ENCODE results near the gene HTT. TPM values are rescaled to one million over a fixed set of nuclear protein-coding genes. Genes with fewer than 3 reads are reported as not detected.

HTT gene
- total RNA-seq, 4 donors from 2014 or later, result 37.6 to 78.7 (median 56.3) TPM

DNA sequence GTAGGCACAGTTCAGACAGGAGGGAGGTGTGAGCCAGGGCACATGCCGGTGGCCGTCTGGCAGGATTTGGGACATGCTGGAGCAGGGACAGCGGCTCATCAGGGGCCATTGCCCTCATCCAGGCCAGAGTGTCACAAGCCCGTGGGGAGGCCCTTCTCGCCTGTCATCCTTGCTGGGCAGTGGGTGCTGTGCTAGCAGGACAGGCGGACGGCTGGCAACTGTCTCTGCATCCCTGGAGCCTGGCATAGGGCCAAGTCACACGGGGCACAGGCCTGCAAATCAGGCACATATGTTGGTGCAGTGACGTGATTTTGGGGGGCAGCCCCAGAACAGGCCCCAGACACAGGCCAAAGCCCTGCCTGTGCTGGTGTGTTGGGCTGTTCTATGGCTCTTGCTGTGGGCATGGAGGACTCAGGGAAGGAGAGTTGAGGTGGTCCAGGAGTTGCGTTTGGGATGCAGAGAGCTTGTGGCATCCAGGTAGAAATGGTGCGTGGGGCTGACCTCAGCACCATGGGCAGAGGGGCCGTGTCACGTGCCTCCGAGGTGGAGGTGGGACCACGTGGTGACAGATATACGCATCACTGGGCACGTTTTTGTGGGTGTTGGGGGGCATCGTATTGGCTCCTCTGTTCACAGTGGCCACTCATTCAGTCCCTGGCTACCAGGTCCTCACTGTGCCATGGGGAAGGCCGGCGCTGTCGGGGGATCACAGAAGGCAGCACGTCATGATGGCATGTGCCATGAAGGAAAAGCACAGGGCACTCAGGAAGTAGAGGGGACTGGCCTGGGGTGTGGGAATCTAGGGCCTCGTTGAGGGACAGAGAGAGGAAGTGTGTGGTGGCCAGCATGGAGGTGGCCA lies 159.9 kb downstream of the HTT start:
- ATAC-seq (ENCODE audit: low FRiP score) (no peak), DNase-seq (ENCODE audit: low spot score) (no peak)
- TF ChIP-seq, protein P1, sequence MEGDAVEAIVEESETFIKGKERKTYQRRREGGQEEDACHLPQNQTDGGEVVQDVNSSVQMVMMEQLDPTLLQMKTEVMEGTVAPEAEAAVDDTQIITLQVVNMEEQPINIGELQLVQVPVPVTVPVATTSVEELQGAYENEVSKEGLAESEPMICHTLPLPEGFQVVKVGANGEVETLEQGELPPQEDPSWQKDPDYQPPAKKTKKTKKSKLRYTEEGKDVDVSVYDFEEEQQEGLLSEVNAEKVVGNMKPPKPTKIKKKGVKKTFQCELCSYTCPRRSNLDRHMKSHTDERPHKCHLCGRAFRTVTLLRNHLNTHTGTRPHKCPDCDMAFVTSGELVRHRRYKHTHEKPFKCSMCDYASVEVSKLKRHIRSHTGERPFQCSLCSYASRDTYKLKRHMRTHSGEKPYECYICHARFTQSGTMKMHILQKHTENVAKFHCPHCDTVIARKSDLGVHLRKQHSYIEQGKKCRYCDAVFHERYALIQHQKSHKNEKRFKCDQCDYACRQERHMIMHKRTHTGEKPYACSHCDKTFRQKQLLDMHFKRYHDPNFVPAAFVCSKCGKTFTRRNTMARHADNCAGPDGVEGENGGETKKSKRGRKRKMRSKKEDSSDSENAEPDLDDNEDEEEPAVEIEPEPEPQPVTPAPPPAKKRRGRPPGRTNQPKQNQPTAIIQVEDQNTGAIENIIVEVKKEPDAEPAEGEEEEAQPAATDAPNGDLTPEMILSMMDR (IDR thresholded peaks at IDR 0.05), result no peak

DNA sequence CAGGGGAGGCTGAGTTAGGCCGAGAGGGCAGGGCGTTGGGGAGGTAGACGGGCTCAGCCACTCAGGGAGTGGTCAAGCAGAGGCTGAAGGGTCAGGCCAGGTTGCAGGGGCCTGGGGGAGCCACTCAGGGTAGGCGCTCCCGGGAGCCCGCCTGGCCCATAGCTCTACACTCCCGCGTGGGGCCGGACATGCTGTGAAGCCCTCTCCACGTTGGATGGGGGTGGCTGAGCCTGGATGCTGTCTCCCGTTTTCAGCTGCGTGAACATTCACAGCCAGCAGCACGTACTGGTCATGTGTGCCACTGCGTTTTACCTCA lies 160.5 kb downstream of the HTT start:
- TF ChIP-seq, protein P1 (IDR thresholded peaks at IDR 0.05), result no peak
- no peak for ATAC-seq (ENCODE audit: low FRiP score)
- no peak for DNase-seq (ENCODE audit: low spot score)

DNA sequence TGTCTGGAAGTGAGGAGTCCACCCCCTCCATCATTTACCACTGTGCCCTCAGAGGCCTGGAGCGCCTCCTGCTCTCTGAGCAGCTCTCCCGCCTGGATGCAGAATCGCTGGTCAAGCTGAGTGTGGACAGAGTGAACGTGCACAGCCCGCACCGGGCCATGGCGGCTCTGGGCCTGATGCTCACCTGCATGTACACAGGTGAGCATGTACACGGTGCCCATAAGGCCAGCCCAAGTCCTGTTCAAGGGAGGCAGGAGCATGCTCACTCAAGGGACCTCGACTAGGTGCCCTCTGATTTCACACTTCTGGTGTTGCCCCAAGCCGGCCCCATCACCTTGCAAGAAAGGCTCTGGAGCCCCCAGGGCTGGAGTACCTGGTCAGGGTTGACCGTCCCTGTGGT lies 161.1 kb downstream of the HTT start:
- DNase-seq (ENCODE audit: low spot score), result no peak
- TF ChIP-seq, protein P1 (IDR thresholded peaks at IDR 0.05), result no peak
- no peak for ATAC-seq (ENCODE audit: low FRiP score)

DNA sequence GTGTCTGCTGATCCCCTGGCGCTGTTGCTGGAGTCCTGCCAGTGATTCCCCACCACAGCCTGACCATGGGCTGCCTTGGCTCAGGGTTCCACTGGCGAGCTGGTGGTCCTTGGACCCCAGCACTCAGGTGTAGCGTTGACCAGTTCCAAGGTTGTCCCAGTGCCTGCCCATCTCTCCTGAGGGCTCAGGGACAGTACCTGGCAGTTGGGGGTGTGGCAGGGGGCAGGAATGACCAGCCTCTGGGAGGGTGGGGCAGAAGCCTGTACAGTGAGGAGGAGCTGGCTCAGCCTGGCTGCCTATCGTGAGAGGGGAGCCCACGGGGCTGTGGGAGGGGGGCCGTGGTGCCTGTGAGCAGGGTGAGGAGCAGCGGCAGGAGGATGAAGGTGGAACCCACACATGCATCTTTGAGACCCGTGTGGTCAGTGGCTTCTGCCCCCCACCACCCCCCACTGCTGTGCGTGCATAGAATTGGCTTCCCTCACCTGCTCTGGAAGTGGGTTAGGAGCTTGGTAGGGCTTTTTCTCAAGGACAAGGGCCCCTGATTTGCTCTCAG lies 161.9 kb downstream of the HTT start:
- TF ChIP-seq, protein P1 (IDR thresholded peaks at IDR 0.05), result no peak
- ATAC-seq (ENCODE audit: low FRiP score), result no peak

DNA sequence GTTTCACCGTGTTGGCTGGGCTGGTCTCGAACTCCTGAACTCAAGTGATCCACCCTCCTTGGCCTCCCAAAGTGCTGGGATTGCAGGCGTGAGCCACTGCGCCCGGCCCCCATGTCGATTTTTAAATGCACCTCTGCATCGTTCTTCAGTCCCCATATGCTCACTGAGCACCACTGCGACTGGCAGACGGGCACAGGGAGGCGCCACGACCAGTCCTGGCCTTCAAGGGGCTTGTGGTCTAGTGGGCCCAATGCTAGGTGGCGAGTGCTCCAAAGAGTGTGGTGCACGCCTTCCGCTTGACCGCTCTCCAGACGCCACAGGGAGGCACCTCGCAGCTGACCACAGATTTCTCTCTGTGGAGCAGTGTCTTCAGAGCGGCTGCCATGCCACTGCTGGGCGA lies 162.8 kb downstream of the HTT start:
- ATAC-seq (ENCODE audit: low FRiP score), result no peak

More for the DNA sequence above, 161.9 kb downstream of the HTT start:
- DNase-seq (ENCODE audit: low spot score), result no peak

DNA sequence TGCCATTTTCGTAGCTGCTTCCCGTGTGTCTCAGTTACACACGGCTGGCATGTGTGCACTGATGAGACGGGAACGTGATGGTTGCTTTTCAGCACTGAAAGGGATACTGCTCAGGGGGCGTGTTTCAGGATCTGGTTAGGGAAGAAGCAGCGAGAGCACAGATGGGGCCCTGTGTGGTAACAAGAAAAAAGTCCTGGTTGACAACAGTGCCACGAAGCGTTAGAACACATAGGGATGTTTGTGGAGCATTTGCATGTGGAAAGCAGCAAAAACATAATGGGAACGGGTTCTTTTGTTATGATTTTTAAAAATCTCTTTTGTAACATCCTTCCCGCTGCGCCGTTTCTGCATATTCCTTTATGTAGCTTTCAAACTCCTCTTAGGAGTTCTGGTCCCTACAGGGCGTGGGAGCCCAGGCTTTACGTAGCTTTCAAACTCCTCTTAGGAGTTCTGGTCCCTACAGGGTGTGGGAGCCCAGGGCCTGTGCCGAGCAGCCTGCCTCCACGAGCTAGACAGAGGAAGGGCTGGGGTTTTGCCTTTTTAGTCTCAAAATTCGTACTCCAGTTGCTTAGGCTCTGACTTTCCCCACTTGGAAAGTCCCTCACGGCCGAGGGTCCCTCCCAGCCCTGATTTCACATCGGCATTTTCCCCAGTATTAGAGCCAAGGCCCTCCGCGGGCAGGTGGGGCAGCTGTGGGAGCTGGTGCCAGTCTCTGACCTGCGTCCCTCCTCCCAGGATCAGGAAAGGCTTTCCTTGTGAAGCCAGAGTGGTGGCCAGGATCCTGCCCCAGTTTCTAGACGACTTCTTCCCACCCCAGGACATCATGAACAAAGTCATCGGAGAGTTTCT lies 163.5 kb downstream of the HTT start:
- no peak for DNase-seq (ENCODE audit: low spot score)
- TF ChIP-seq, protein P1 (IDR thresholded peaks at IDR 0.05), result no peak

More for the DNA sequence above, 162.8 kb downstream of the HTT start:
- DNase-seq (ENCODE audit: low spot score), result no peak
- TF ChIP-seq, protein P1 (IDR thresholded peaks at IDR 0.05), result no peak

More for the DNA sequence above, 163.5 kb downstream of the HTT start:
- no peak for ATAC-seq (ENCODE audit: low FRiP score)

All from omental fat pad (tissue), 4 donors.